H1 (cell line): ENCODE data around the gene MTMR2. TPM values are rescaled to one million over a fixed set of nuclear protein-coding genes. Genes with fewer than 3 reads are reported as not detected.
A peak's percentile ranks its signal among the peaks of the same experiment; 100 is the strongest.

Experiments used
- CTCF ChIA-PET: fragments of 300-600 bp; sonication (Branson Sonifier 250); formaldehyde crosslinking; loops from one replicate; lab custom pipeline; 2021; ENCODE audit not compliant: partially characterized antibody; lab: Charles Lee
- POLR2A ChIA-PET: fragments of 300-600 bp; sonication (Branson Sonifier 250); formaldehyde crosslinking; loops from one replicate; lab custom pipeline; 2021; ENCODE audit warnings: inconsistent platforms; ENCODE audit not compliant: partially characterized antibody; lab: Charles Lee
- DNase-seq, 2 experiments: peaks; one replicate each; pipeline versions ENCODE4 v3.0.0 to v3.0.0-alpha.2; 2010 to 2022; ENCODE audit warnings: low spot score in 2 of 2, low read depth in 1 of 2, mixed read lengths in 1 of 2
- FAIRE-seq: peaks from 2 replicates; lab custom pipeline; 2011; peaks lifted over from hg19 to GRCh38; lab: Jason Lieb, UNC
- H2AFZ ChIP-seq: 2 replicates; pipeline ENCODE4 v1.8.1; 2012; ENCODE audit warnings: low read length, inconsistent platforms
- H2AK5ac ChIP-seq: 2 replicates; pipeline ENCODE4 v1.6.1; 2013; ENCODE audit warnings: low read depth, low read length
- H2BK120ac ChIP-seq: replicated peaks from 2 replicates; pipeline ENCODE3; 2013; ENCODE audit warnings: low read depth, low read length, inconsistent platforms
- H2BK12ac ChIP-seq: 2 replicates; pipeline ENCODE4 v1.6.1; 2013; ENCODE audit warnings: low read depth, low read length
- H2BK15ac ChIP-seq: 2 replicates; pipeline ENCODE4 v1.6.1; 2013; ENCODE audit warnings: low read length
- H2BK20ac ChIP-seq: 2 replicates; pipeline ENCODE4 v1.6.1; 2013; ENCODE audit warnings: low read length
- H2BK5ac ChIP-seq: 2 replicates; pipeline ENCODE4 v1.6.1; 2013; ENCODE audit warnings: low read depth, low read length
- H3K14ac ChIP-seq: 2 replicates; pipeline ENCODE4 v1.6.1; 2013; ENCODE audit warnings: inconsistent platforms; ENCODE audit not compliant: insufficient read length
- H3K18ac ChIP-seq: 2 replicates; pipeline ENCODE4 v1.6.1; 2013; ENCODE audit warnings: low read length; ENCODE audit errors: extremely low read depth
- H3K23ac ChIP-seq: 2 replicates; pipeline ENCODE4 v1.6.1; 2013; ENCODE audit warnings: inconsistent platforms; ENCODE audit not compliant: insufficient read length
- H3K23me2 ChIP-seq: 2 replicates; pipeline ENCODE4 v1.6.1; 2013; ENCODE audit warnings: low read depth, low read length
- H3K27ac ChIP-seq: 2 replicates; pipeline ENCODE4 v1.6.1; 2011; ENCODE audit warnings: low read depth, low read length, inconsistent platforms
- H3K27me3 ChIP-seq, 4 experiments: replicated peaks in 1 of 4; 1 replicate in 1 of 4; 2 replicates in 3 of 4; pipeline versions ENCODE4 v1.6.1 to v1.8.1; 2011 to 2013; ENCODE audit warnings: low read length in 3 of 4, mild to moderate bottlenecking in 3 of 4, inconsistent platforms in 2 of 4, mixed read lengths in 2 of 4, moderate library complexity in 1 of 4; ENCODE audit not compliant: control insufficient read depth in 3 of 4, insufficient read depth in 3 of 4; ENCODE audit errors: extremely low read depth in 1 of 4
- H3K36me3 ChIP-seq, 4 experiments: 2 replicates each; pipeline versions ENCODE4 v1.6.1 to v1.8.1; 2011 to 2013; ENCODE audit warnings: mild to moderate bottlenecking in 4 of 4, low read length in 3 of 4, moderate library complexity in 2 of 4, control low read depth in 1 of 4, inconsistent platforms in 1 of 4; ENCODE audit not compliant: insufficient read depth in 4 of 4, control insufficient read depth in 2 of 4
- H3K4ac ChIP-seq: replicated peaks from 2 replicates; pipeline ENCODE3; 2013; ENCODE audit warnings: low read length, low read depth, mixed read lengths, inconsistent platforms; ENCODE audit not compliant: insufficient read length
- H3K4me1 ChIP-seq, 4 experiments: replicated peaks in 1 of 4; 1 replicate in 1 of 4; 2 replicates in 3 of 4; pipeline versions ENCODE4 v1.6.1 to v1.8.1; 2011 to 2013; ENCODE audit warnings: low read length in 3 of 4, inconsistent platforms in 2 of 4, mixed read lengths in 1 of 4; ENCODE audit not compliant: insufficient read depth in 4 of 4, control insufficient read depth in 3 of 4
- H3K4me2 ChIP-seq, 2 experiments: 2 replicates each; pipeline versions ENCODE4 v1.6.1 to v1.8.1; 2011 to 2013; ENCODE audit warnings: low read depth in 2 of 2, low read length in 2 of 2, control low read depth in 1 of 2, inconsistent platforms in 1 of 2, mild to moderate bottlenecking in 1 of 2; ENCODE audit not compliant: insufficient read depth in 1 of 2
- H3K4me3 ChIP-seq, 4 experiments: fragments of 200-600, 300-600 bp in 1 of 4; sonication (generic), shearing (Covaris generic), sonication (Bioruptor Twin) in 1 of 4; 2 replicates each; pipeline versions ENCODE4 v1.5.1 to v1.8.1; 2011 to 2016; ENCODE audit warnings: low read length in 4 of 4, low read depth in 3 of 4, control low read depth in 2 of 4, inconsistent platforms in 2 of 4, mild to moderate bottlenecking in 2 of 4, mixed read lengths in 1 of 4, moderate library complexity in 1 of 4; ENCODE audit not compliant: insufficient read depth in 2 of 4; ENCODE audit errors: extremely low read depth in 1 of 4
- H3K56ac ChIP-seq: replicated peaks from 2 replicates; pipeline ENCODE3; 2013; ENCODE audit warnings: low read depth, mild to moderate bottlenecking, mixed read lengths, low read length, inconsistent platforms; ENCODE audit not compliant: insufficient read length
- H3K79me1 ChIP-seq: 2 replicates; pipeline ENCODE4 v1.6.1; 2013; ENCODE audit warnings: low read depth, low read length, control low read depth
- H3K79me2 ChIP-seq, 2 experiments: 2 replicates each; pipeline versions ENCODE4 v1.6.1 to v1.8.1; 2012 to 2013; ENCODE audit warnings: low read length in 2 of 2, mild to moderate bottlenecking in 2 of 2, inconsistent platforms in 1 of 2; ENCODE audit not compliant: insufficient read depth in 2 of 2, control insufficient read depth in 1 of 2
- H3K9ac ChIP-seq, 4 experiments: replicated peaks in 1 of 4; 1 replicate in 1 of 4; 2 replicates in 3 of 4; pipeline versions ENCODE4 v1.6.1 to v1.8.1; 2011 to 2013; ENCODE audit warnings: low read depth in 3 of 4, low read length in 3 of 4, control low read depth in 2 of 4, mild to moderate bottlenecking in 2 of 4, moderate library complexity in 2 of 4, inconsistent platforms in 1 of 4; ENCODE audit errors: extremely low read depth in 1 of 4
- H3K9me3 ChIP-seq, 2 experiments: 2 replicates each; pipeline versions ENCODE4 v1.6.1 to v1.8.1; 2012 to 2013; ENCODE audit warnings: mild to moderate bottlenecking in 2 of 2, moderate library complexity in 2 of 2, control low read depth in 1 of 2, inconsistent platforms in 1 of 2, low read depth in 1 of 2, low read length in 1 of 2, mixed read lengths in 1 of 2; ENCODE audit not compliant: insufficient read depth in 2 of 2
- H4K20me1 ChIP-seq, 2 experiments: replicated peaks in 1 of 2; 2 replicates each; pipeline versions ENCODE3 to v1.8.1; 2011 to 2013; ENCODE audit warnings: inconsistent platforms in 2 of 2, low read length in 2 of 2, mild to moderate bottlenecking in 1 of 2; ENCODE audit not compliant: insufficient read depth in 2 of 2, control insufficient read depth in 1 of 2
- H4K5ac ChIP-seq: 2 replicates; pipeline ENCODE4 v1.6.1; 2013; ENCODE audit warnings: low read length, low read depth, mixed read lengths, inconsistent platforms; ENCODE audit not compliant: insufficient read length
- H4K8ac ChIP-seq: 2 replicates; pipeline ENCODE4 v1.8.0; 2013; ENCODE audit warnings: mild to moderate bottlenecking, moderate library complexity, low read length, inconsistent platforms; ENCODE audit not compliant: insufficient read depth; ENCODE audit errors: extremely low read depth
- H4K91ac ChIP-seq: replicated peaks from 2 replicates; pipeline ENCODE3; 2013; ENCODE audit warnings: low read length, mixed read lengths, inconsistent platforms; ENCODE audit not compliant: insufficient read length
- POLR2A ChIP-seq, 2 experiments: IDR thresholded peaks; 1 replicate in 1 of 2; 2 replicates in 1 of 2; pipeline ENCODE4 v1.6.1; 2011; ENCODE audit warnings: low read depth in 2 of 2, low read length in 2 of 2, mild to moderate bottlenecking in 2 of 2; ENCODE audit errors: control extremely low read depth in 1 of 2
- WGBS, 2 experiments: shearing (Covaris generic) in 1 of 2; methylation state at CpG; one replicate each; pipeline versions ENCODE4 v1.1.6 to v1.1.7; 2013 to 2015; ENCODE audit warnings: low lambda C conversion rate in 2 of 2, mixed read lengths in 2 of 2, inconsistent platforms in 1 of 2, low coverage in 1 of 2, missing lambda C conversion rate in 1 of 2; ENCODE audit not compliant: insufficient replicate concordance in 2 of 2, insufficient coverage in 1 of 2, insufficient read length in 1 of 2; ENCODE audit errors: extremely low coverage in 1 of 2, missing lambda C conversion rate in 1 of 2; 5-methylcytosine and 5-hydroxymethylcytosine counted together
- polyA plus RNA-seq, 7 experiments: library from polyadenylated mRNA; depleted of rRNA in 3 of 7; stranded (reverse) in 5 of 7; unstranded in 2 of 7; fragments of >200 nt in 5 of 7; fragments of 200-250 nt in 2 of 7; gene quantifications; 1 replicate in 5 of 7; 2 replicates in 1 of 7; 4 replicates in 1 of 7; pipeline versions ENCODE4 v1.2.1 to v1.2.3, GENCODE V29; 2011 to 2013; ENCODE audit warnings: missing spikeins in 2 of 7, mixed read lengths in 2 of 7
- total RNA-seq: library from RNA; stranded (reverse); fragmentation: NEBNext Ultra II Directional; extraction: Animal tissue kit (Norgen Biotek cat#: 25700); gene quantifications from 2 replicates; pipeline ENCODE4 v1.2.1, GENCODE V29; 2021

The MTMR2 gene
- total and polyA plus RNA-seq, 2 of the 8 experiments (the other 6 are each of a cell fraction or from before 2014, with no cell fraction given), result 16.7 to 52.9 TPM

DNA sequence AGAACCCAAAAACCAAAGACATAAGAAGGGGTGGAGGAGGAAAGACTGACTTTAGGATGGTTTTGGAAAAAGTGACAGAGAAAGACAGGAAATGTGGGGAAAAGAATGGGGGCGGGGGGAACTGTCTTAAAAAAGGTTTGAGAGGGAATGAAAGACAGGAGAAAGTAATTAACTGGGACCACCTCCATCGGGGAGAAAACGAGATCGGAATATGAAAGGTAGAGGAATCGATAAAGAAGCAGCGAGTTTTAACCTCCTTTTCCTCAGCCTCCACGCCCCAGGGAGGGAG lies 524 bp downstream of the MTMR2 start:
- Histone ChIP-seq H4K20me1 (peaks cover 0 to 2% of the 10 kb centered on the region in 2 experiments), H3K18ac (0 out of 2 replicates have a peak overlapping the region, but pooled peaks have one; percentile 34), H3K36me3 (no peaks in the 10 kb centered on the region), H4K5ac (peak overlapping the region; percentile 100), H3K4me3 (peak overlapping the region; percentile 54 to 84 (median 82)), H3K56ac (peak overlapping the region; percentile 89), H3K27me3 (no peaks in the 10 kb centered on the region), H3K9ac (peak overlapping the region; percentile 80 to 97 (median 94)), H2AK5ac (no peak overlapping the region), H2BK120ac (no peak overlapping the region), H2BK12ac (peak overlapping the region; percentile 50; the same call in 1 of the 2 replicates), H3K4me1 (no peaks in the 10 kb centered on the region; a peak in 1 of 7 replicates), H3K4me2 (peak overlapping the region; percentile 67 to 75), H2AFZ (peak overlapping the region; percentile 82), H3K4ac (peak overlapping the region; percentile 46), H2BK15ac (no peak overlapping the region), H2BK20ac (no peak overlapping the region), H3K23ac (no peak overlapping the region), H3K79me1 (0 out of 2 replicates have a peak, but pooled peaks cover 5% of the 10 kb centered on the region), H2BK5ac (peak overlapping the region; percentile 96), H3K9me3 (no peaks in the 10 kb centered on the region), H4K91ac (no peak overlapping the region), H4K8ac (peak overlapping the region; percentile 98; the same call in 1 of the 2 replicates), H3K27ac (peak overlapping the region; percentile 90), H3K79me2 (peaks cover 0 to 50% of the 10 kb centered on the region in 2 experiments; a peak in 3 of 4 replicates), H3K14ac (no peak overlapping the region), H3K23me2 (no peaks in the 10 kb centered on the region; the same call in 1 of the 2 replicates)
- 2% methylated on average over 7 of the region's 7 CpGs; no CpG with 5 or more reads in 1 of the 2 experiments for WGBS, 2 experiments
- no peak for TF ChIP-seq POLR2A (IDR thresholded peaks at IDR 0.05; ENCODE audit: control extremely low read depth in 1 of 2, low read depth in 2 of 2, low read length in 2 of 2)
- no peak for FAIRE-seq
- ChIA-PET POLR2A (interaction anchor here (0.6 to 2.4 kb wide), 8 partner anchors 12 to 371 kb away, joined by 3 to 5 read pairs (median 3); no protein-coding TSS in a partner anchor), CTCF (interaction anchor here (1.0 to 1.4 kb wide), 2 partner anchors 74 to 87 kb away, joined by 4 read pairs; no protein-coding TSS in a partner anchor)
- no peak for DNase-seq
